NCI-H1694 (cell line): ENCODE measurements around the gene USPL1.

Experiments
- DNase-seq: peaks from one replicate; lab custom pipeline; 2025; lab: John Stamatoyannopoulos, UW

The USPL1 gene

DNA sequence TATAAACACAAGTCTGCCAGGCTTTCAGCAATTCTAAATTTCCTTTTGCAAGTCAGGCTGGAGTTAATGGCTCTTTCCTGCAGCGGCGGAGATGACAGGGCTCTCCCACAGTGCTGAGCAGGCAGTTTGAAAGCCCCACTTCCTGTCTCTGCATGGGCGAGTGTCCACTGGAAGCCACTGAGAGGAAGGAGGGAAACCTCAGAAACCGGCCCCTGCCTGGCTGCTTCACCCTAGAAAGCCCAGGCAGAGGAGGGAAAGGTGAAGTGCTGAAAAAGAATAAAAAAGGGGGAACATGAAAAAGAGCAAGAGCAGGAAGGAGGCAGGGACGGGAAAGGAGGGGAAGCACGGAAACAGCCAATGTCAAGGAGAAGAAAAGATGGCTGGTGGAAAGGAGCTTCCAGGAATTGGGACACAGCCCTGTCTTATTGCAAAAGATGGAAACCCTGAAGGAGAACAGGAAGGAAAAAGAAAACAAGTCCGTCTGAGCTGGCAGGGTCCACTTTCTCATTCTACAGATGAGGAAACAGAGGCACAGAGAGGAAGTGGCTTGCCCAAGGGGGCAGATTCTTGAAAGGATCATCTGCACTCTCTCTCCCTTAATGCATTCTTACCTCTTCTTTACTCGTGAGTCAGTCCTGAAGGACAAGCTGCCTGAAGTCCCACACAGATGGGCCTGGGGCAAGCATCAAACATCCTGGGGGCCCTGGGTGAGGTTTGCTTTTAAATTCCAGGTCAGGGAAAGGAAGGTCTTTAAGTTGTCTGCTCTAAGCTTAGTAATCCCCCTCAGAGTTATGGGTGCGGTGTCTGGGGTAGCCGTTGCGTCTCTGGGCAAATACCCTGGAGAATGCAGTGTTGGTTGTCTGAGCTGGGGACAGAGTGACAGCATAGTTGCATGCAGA lies 78.8 kb downstream of the USPL1 start:
- DNase-seq: no peak

- DNase-seq: no peak
These were observed 79.6 kb downstream of the USPL1 start for GRCh38 chr13:30697177-30697953.

- no peak for DNase-seq
These were observed 80.3 kb downstream of the USPL1 start for GRCh38 chr13:30697996-30698401.

DNA sequence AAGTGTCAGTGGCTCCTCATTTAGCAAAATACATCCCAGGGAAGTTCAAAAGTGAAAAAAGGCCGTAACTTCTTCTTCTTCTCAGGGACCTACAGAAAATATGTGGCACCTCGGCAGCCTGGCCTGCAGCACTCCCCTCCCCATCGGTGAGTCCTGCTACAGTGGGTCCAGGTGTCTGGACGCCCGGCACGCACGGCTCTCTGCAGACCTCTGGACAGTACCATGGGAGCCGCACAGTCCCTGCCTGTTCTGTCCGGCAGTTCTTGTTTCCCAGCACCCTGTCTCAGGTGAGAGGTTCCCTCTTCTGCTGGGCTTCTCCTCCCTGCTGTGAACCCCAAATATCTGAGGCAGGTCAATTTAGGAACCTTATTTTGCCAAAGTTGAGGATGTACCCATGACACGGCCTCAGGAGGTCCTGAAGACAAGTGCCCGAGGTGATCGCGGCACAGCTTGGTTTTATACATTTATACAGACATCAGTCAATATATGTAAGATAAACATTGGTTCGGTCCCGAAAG lies 80.8 kb downstream of the USPL1 start:
- no peak for DNase-seq

DNA sequence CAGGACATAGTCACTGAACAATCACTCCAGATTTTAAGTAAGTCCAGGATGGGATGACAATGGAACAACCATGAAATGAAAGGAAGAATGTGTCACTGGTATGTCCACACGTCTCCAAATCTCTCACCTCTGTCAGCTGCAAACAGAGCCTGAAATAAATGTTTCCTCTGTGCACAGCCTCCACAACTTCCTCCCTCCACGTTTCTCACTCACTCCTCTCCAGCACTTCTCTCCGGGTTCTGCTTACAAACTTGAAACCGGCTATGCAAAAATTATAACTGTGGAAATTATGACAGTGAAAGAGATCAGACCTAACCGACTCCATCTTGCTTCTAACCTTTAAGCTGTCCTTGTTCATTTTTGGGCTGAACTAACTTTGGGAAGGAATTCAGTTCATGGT lies 82.6 kb downstream of the USPL1 start:
- DNase-seq: no peak

DNA sequence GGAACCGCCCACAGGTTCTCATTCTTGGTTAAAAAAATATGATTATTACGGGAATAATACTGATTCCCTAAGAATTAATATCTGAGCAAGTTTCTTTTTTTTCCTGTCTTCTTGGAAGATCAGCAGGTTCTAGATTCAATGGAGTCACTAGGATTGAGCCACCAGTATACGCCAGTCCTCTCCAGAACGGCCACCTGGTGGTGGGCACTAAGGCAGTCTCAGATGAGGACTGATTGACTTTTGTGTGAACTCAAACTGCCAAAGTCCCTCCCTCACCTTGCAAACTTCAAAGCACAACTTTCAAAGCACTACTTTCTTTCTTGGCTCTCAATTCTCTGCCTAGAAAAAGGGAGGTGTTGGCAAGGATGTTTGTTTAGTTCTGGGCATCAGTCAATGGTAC lies 84.3 kb downstream of the USPL1 start:
- DNase-seq: no peak

GRCh38 chr13:30704596-30704995 lies 86.9 kb downstream of the USPL1 start:
- DNase-seq: no peak

DNA sequence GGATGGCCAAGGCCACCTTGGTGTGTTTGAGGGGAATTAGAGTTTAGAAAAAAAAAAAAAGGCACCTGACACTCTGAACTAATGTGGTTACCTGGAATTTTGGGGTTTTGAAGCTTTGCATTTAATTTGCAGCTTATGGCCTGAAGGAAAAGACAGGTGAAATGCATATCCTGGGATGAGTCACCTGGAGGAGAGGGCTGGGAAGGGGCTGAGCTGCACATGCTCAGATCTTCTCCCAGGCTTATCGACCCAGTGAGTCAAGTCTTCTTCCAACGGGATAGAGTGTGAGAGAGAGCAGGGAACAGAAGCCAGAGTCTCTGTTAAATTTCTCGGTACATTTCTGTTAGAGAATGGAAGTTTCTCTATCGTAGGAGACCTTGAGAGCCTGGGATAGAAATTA lies 88.0 kb downstream of the USPL1 start:
- DNase-seq: no peak

DNA sequence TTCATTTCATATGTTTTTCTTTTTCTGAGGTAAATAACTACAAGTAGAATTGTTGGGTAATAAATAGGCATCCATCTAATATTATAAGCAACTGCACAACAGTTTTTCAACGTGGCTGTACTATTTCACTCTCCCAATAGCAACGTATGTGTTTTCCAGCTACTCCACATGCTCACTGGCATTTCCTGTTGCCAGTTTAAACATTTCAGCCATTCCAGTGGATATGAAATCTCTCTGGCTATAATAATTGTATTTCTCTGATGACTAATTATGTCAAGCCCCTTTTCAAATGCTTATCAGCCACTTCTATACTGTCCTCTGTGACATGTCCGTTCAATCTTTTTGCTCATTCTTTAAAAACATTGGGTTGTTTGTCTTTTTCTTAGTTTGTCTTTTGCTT lies 90.8 kb downstream of the USPL1 start:
- DNase-seq: no peak
